Neural cell (in vitro differentiated cells): Measurements from ENCODE around the gene NDUFB7.

Experiments
- CTCF ChIP-seq: fragments of 450-650 bp; IDR thresholded peaks from 2 replicates; pipeline ENCODE4 v1.5.1; 2014; ENCODE audit warnings: antibody characterized with exemption, mild to moderate bottlenecking, moderate library complexity; ENCODE audit not compliant: poor library complexity, severe bottlenecking
- EP300 ChIP-seq: fragments of 450-650 bp; conservative IDR thresholded peaks from 2 replicates; pipeline ENCODE4 v1.6.1; 2014; ENCODE audit warnings: antibody characterized with exemption, mild to moderate bottlenecking, moderate library complexity; ENCODE audit not compliant: poor library complexity, severe bottlenecking
- POLR2AphosphoS5 ChIP-seq: IDR thresholded peaks from 2 replicates; pipeline ENCODE4 v1.6.1; 2012
- REST ChIP-seq: IDR thresholded peaks from 2 replicates; pipeline ENCODE4 v1.6.1; 2012; ENCODE audit warnings: borderline replicate concordance
- SMC3 ChIP-seq: fragments of 450-650 bp; conservative IDR thresholded peaks from 2 replicates; pipeline ENCODE4 v1.6.1; 2014; ENCODE audit warnings: antibody characterized with exemption, mild to moderate bottlenecking, moderate library complexity; ENCODE audit not compliant: poor library complexity
- TAF1 ChIP-seq: IDR thresholded peaks from 2 replicates; pipeline ENCODE4 v1.6.1; 2012; ENCODE audit warnings: low read depth

GRCh38 chr19:14606627-14607026 is 34.8 kb upstream of the NDUFB7 start:
- TF ChIP-seq CTCF (no peak), POLR2AphosphoS5 (no peak), TAF1 (no peak), EP300 (no peak), SMC3 (no peak), REST (no peak)
